Tibial nerve (tissue), 4 donors: ENCODE data around the gene SST. TPM values are rescaled to one million over a fixed set of nuclear protein-coding genes. Genes with fewer than 3 reads are reported as not detected.

Source experiments
- DNase-seq, 2 donors: peaks; one replicate each; pipeline ENCODE4 v3.0.0-alpha.2; 2019; ENCODE audit warnings: low spot score in 2 of 2
- H3K27ac ChIP-seq, 4 donors: fragments of 200-600 bp; sonication (generic) in 3 of 4; one replicate each; pipeline ENCODE4 v1.5.1; 2017 to 2019; ENCODE audit warnings: mild to moderate bottlenecking in 1 of 4
- H3K27me3 ChIP-seq, 2 donors: fragments of 200-600 bp; sonication (generic) in 1 of 2; one replicate each; pipeline versions ENCODE4 v1.5.1 to v1.6.0; 2017 to 2019
- H3K36me3 ChIP-seq, 3 donors: fragments of 200-600 bp; sonication (generic); one replicate each; pipeline ENCODE4 v1.5.1; 2018 to 2019
- H3K4me1 ChIP-seq, 4 donors: fragments of 200-600 bp; sonication (generic) in 3 of 4; one replicate each; pipeline ENCODE4 v1.5.1; 2017 to 2019
- H3K4me3 ChIP-seq, 4 donors: fragments of 200-600 bp; sonication (generic) in 3 of 4; one replicate each; pipeline ENCODE4 v1.5.1; 2017 to 2019; ENCODE audit warnings: mild to moderate bottlenecking in 1 of 4, moderate library complexity in 1 of 4
- H3K9me3 ChIP-seq, 4 donors: fragments of 200-600 bp; sonication (generic) in 3 of 4; one replicate each; pipeline ENCODE4 v1.5.1; 2017 to 2019
- EP300 ChIP-seq, 2 donors: sonication (generic); formaldehyde crosslinking; IDR thresholded peaks; one replicate each; pipeline ENCODE4 v1.6.1; 2017; ENCODE audit warnings: antibody characterized with exemption in 2 of 2, mild to moderate bottlenecking in 1 of 2
- POLR2A ChIP-seq, 2 donors: fragments of 450-650 bp; IDR thresholded peaks; one replicate each; pipeline ENCODE4 v1.6.1; 2017; ENCODE audit warnings: antibody characterized with exemption in 2 of 2, mild to moderate bottlenecking in 2 of 2, moderate library complexity in 2 of 2
- WGBS, 2 donors: methylation state at CpG; one replicate each; pipeline ENCODE4 v1.1.5; 2018; 5-methylcytosine and 5-hydroxymethylcytosine counted together
- total RNA-seq, 4 donors: library from RNA; depleted of rRNA; stranded (reverse); fragments of >200 nt; gene quantifications; one replicate each; pipeline ENCODE4 v1.1.0, GENCODE V29; 2016
- TF ChIP-seq, protein P1 (sequence below), 5 experiments: fragments of 200-600 bp in 3 of 5; fragments of 450-650 bp in 2 of 5; sonication (generic) in 3 of 5; IDR thresholded peaks; one replicate each; pipeline ENCODE4 v1.5.1; 2016 to 2019; ENCODE audit warnings: antibody characterized with exemption in 5 of 5, mild to moderate bottlenecking in 3 of 5, moderate library complexity in 2 of 5

SST gene
- total RNA-seq, 4 donors from 2014 or later: not detected

DNA sequence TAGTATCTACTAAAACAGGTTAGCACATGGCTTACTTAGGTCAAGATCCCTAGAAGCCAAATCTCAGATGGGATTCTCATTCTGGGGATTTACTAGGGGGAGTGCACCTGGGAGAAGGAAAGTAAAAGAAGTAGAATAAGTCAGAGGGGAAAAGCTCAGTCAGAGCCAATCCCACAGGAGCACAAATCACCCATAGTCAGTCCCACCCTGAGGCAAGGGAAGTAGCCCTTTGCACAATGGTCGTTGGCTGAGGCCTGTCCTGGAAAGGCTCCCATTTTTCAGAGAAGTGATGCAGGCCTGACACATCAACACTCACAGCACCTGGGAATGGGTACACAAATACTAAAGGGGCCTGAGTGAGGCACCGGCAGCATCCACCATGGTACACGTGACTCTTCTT is 39.8 kb downstream of the SST start:
- no peak overlapping the region for H3K4me3 ChIP-seq
- WGBS, 2 donors: 69 to 74% methylated on average over 3 of the region's 3 CpGs
- no peaks in the 10 kb centered on the region for H3K27me3 ChIP-seq
- DNase-seq: no peak
- no peak overlapping the region for H3K27ac ChIP-seq
- H3K36me3 ChIP-seq: no peaks in the 10 kb centered on the region
- H3K4me1 ChIP-seq: no peaks in the 10 kb centered on the region
- peaks cover 0 to 12% (median 0%) of the 10 kb centered on the region in 4 donors for H3K9me3 ChIP-seq
- no peak for TF ChIP-seq POLR2A (IDR thresholded peaks at IDR 0.05)
- TF ChIP-seq, protein P1, sequence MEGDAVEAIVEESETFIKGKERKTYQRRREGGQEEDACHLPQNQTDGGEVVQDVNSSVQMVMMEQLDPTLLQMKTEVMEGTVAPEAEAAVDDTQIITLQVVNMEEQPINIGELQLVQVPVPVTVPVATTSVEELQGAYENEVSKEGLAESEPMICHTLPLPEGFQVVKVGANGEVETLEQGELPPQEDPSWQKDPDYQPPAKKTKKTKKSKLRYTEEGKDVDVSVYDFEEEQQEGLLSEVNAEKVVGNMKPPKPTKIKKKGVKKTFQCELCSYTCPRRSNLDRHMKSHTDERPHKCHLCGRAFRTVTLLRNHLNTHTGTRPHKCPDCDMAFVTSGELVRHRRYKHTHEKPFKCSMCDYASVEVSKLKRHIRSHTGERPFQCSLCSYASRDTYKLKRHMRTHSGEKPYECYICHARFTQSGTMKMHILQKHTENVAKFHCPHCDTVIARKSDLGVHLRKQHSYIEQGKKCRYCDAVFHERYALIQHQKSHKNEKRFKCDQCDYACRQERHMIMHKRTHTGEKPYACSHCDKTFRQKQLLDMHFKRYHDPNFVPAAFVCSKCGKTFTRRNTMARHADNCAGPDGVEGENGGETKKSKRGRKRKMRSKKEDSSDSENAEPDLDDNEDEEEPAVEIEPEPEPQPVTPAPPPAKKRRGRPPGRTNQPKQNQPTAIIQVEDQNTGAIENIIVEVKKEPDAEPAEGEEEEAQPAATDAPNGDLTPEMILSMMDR (IDR thresholded peaks at IDR 0.05): no peak
- TF ChIP-seq EP300 (IDR thresholded peaks at IDR 0.05): no peak

DNA sequence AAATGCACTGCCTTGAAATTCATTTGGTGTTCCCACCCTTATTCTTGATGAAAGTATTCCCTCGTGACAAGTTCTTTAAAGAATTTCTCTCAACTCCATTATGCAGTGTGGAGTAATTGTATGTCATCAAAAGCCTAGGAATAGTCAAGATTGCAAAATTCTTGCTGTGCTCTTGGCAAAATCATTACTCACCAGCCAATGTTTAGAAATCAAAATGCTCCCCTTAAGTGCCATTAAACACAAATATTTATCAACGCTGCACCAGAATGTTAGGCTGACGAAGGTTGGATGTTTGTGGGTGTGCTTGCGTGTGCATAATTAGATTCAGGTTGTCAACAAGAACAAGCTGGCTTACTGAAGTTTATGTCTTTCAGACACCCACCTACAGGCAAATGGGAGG is 40.5 kb downstream of the SST start:
- Histone ChIP-seq H3K4me1 (no peaks in the 10 kb centered on the region), H3K27ac (no peak overlapping the region), H3K36me3 (no peaks in the 10 kb centered on the region), H3K27me3 (no peaks in the 10 kb centered on the region), H3K9me3 (peaks cover 0 to 7% (median 0%) of the 10 kb centered on the region in 4 donors), H3K4me3 (no peak overlapping the region)
- 67 to 78% methylated on average over 4 of the region's 4 CpGs for WGBS, 2 donors
- DNase-seq: no peak
- TF ChIP-seq, protein P1 (IDR thresholded peaks at IDR 0.05): no peak
- TF ChIP-seq POLR2A (IDR thresholded peaks at IDR 0.05) (no peak), EP300 (IDR thresholded peaks at IDR 0.05) (no peak)

DNA sequence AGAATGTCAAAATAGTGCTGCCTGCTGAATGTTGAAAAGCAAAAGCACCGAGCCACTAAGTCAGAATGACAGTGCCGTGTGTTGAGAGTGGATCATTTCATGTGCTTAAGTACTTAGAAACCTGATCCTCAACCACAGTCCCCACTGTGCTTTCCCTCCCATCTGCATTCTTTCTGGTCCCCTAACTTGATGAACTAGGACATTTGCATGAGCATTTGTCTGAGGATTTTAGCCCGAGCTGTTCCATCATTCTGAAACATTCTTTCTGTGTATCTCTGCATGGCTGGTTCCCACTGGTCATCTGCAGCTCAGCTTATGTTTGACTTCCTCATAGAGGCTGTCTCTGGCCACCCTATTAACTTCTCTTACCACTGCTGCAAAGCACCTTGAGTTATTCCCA is 42.0 kb downstream of the SST start:
- no peaks in the 10 kb centered on the region for H3K36me3 ChIP-seq
- no peak overlapping the region for H3K27ac ChIP-seq
- TF ChIP-seq EP300 (IDR thresholded peaks at IDR 0.05) (no peak), POLR2A (IDR thresholded peaks at IDR 0.05) (no peak)
- TF ChIP-seq, protein P1 (IDR thresholded peaks at IDR 0.05): no peak
- H3K9me3 ChIP-seq: no peaks in the 10 kb centered on the region
- no peak overlapping the region for H3K4me3 ChIP-seq
- no peak for DNase-seq
- no peaks in the 10 kb centered on the region for H3K4me1 ChIP-seq
- WGBS, 2 donors: 31 to 32% methylated on average over 3 of the region's 3 CpGs
- no peaks in the 10 kb centered on the region for H3K27me3 ChIP-seq

DNA sequence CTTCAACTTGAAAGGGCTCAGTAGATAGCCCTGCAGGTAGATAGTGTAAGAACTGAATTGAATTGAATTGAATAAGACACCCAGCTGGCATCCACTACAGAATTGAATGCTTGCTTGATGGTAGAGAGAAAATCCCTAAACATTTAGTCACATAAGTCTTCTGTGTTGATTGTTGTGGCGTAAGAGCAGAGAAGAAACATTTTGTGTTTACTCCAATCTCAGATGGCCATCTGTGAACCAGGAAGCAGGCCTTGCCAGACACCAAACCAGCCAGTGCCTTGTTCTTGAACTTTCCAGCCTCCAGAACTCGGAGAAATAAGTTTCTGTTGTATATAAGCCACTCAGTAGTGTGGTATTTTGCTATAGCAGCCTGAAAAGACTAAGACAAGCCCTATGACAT is 43.6 kb downstream of the SST start:
- 85 to 92% methylated on average over 2 of the region's 2 CpGs for WGBS, 2 donors
- no peaks in the 10 kb centered on the region for H3K36me3 ChIP-seq
- H3K4me3 ChIP-seq: no peak overlapping the region
- DNase-seq: no peak
- no peaks in the 10 kb centered on the region for H3K4me1 ChIP-seq
- no peak overlapping the region for H3K27ac ChIP-seq
- TF ChIP-seq POLR2A (IDR thresholded peaks at IDR 0.05): no peak
- TF ChIP-seq, protein P1 (IDR thresholded peaks at IDR 0.05): no peak
- TF ChIP-seq EP300 (IDR thresholded peaks at IDR 0.05): no peak
- H3K27me3 ChIP-seq: no peaks in the 10 kb centered on the region
- H3K9me3 ChIP-seq: no peaks in the 10 kb centered on the region

DNA sequence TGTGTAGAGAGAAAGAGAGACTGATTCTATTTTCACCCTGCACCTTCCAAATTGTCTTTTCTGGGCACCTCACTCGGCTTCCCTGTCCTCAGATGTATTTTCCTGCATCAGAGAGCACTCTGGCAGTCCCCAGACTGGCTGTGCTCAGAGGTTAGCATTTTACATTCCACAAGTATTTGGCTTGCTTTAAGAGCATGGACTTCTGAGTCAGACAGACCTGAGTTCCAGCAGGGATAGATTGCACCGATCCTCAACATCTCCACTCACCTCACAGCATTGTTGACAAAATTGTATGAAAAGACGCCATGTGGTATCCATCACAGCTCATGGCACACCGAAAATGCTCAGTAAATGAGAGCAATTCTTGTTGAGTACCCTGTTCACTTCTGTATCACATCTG is 45.6 kb downstream of the SST start:
- Histone ChIP-seq H3K4me1 (no peaks in the 10 kb centered on the region), H3K9me3 (no peaks in the 10 kb centered on the region), H3K27ac (no peak overlapping the region), H3K4me3 (no peak overlapping the region), H3K27me3 (no peaks in the 10 kb centered on the region), H3K36me3 (no peaks in the 10 kb centered on the region)
- DNase-seq: no peak
- WGBS, 2 donors: 61 to 68% methylated on average over 4 of the region's 4 CpGs
- no peak for TF ChIP-seq POLR2A (IDR thresholded peaks at IDR 0.05)
- no peak for TF ChIP-seq EP300 (IDR thresholded peaks at IDR 0.05)
- TF ChIP-seq, protein P1 (IDR thresholded peaks at IDR 0.05): no peak
